ENCODE results near the gene PDCD6IP. TPM values are rescaled to one million over a fixed set of nuclear protein-coding genes. Genes with fewer than 3 reads are reported as not detected.
"Not testable (repeated sequence)": the region's sequence is repeated elsewhere in the genome, so short reads cannot be mapped to it uniquely, and the experiment has no call there.

Gene PDCD6IP, protein sequence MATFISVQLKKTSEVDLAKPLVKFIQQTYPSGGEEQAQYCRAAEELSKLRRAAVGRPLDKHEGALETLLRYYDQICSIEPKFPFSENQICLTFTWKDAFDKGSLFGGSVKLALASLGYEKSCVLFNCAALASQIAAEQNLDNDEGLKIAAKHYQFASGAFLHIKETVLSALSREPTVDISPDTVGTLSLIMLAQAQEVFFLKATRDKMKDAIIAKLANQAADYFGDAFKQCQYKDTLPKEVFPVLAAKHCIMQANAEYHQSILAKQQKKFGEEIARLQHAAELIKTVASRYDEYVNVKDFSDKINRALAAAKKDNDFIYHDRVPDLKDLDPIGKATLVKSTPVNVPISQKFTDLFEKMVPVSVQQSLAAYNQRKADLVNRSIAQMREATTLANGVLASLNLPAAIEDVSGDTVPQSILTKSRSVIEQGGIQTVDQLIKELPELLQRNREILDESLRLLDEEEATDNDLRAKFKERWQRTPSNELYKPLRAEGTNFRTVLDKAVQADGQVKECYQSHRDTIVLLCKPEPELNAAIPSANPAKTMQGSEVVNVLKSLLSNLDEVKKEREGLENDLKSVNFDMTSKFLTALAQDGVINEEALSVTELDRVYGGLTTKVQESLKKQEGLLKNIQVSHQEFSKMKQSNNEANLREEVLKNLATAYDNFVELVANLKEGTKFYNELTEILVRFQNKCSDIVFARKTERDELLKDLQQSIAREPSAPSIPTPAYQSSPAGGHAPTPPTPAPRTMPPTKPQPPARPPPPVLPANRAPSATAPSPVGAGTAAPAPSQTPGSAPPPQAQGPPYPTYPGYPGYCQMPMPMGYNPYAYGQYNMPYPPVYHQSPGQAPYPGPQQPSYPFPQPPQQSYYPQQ
- total RNA-seq, result 271 TPM

DNA sequence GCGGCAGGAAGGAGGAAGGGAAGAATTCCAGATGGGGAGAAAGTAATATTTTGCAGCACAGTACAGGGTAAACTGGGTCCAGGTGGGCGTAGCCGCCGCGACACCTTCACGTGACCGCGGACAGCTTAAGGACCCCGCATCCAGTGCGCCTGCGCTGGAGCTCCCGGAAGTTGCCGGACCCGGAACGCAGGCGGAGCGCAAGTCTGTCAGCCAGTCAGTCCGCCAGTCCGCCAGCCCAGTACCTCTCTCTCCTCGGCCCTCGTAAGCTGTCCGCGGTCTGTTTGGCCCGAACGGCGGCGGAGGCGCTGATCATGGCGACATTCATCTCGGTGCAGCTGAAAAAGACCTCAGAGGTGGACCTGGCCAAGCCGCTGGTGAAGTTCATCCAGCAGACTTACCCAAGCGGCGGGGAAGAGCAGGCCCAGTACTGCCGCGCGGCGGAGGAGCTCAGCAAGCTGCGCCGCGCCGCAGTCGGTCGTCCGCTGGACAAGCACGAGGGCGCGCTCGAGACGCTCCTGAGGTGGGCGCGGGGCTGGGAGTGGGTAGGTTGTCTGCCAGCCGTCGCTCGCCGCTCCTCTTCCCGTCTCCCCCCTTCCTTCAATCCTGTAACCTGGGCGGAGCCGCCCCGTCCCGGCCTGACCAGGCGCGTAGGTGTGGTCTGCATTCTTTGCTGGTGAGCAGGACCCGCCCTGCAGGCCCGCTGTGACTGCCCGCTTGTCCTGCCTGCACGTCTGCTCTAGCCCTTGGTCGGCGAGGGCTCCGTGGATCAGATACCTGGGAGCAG lies at the start of gene PDCD6IP:
TSS of gene PDCD6IP (plus strand) at position 213 of the 784 bp plus-strand sequence. CDS start at position 312, 99 bp downstream.
- DNase-seq, result peak; percentile 96

DNA sequence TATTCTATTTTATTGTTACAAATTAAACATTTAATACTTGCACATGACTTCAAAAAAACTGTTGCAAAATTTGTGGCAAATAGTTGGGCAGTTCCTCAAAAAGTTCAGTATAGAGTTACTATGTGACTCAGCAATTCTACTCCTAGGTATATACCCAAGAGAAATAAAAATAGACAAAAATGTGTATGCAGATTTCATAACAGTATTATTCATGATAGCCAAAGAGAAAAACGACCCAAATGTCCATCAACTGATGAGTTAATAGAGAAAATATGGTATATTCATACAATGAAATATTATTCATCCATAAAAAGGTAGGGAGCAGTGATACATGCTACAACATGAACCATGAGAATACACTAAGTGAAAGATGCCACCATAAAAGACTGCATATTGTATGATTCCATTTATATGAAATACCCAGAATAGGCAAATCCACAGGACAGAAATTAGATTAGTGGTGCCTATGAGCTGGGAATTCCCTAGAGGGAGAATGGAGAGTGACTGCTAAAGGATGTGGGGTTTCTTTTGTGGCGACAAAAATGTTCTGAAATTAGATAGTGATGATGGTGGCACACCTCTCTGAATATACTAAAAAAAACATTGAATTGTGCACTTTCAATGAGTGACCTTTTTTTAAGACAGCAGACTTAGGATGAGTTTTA lies 48.8 kb upstream of the PDCD6IP start:
- no peak for DNase-seq

DNA sequence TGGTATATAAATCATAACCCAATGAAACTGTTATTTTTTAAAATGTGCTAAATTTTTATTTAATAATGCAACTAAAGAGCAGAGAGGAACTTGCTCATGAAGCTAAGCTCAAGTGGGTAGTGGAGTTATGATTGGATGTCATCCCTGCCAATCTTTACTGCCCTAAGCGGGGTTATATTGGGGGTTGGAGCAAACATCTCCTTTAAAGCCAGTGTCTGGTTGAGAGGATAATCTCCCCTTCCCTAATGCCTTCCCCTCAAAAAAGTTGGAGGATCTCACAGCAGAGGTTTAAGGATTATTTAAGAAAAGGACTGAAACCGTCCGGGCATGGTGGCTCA lies 48.2 kb upstream of the PDCD6IP start:
- no peak for DNase-seq

DNA sequence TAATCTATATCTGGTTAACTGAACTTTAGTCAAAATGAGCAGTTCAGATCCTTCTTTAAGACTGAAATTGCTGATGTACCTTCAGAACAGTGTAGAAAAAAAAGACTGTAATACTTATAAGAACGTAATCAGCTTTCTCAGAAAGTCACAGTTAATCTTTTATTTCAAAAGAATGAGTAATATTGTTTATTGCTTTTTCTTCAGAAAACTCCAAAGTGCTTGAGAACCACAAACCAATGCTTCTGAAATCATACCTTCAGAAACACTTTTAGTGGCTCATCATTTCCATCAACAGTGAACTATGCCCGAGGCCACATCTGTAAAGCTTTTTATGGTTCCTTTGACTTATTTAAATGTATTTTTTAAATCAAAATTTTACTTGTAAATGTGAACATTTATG lies 47.1 kb upstream of the PDCD6IP start:
- no peak for DNase-seq

DNA sequence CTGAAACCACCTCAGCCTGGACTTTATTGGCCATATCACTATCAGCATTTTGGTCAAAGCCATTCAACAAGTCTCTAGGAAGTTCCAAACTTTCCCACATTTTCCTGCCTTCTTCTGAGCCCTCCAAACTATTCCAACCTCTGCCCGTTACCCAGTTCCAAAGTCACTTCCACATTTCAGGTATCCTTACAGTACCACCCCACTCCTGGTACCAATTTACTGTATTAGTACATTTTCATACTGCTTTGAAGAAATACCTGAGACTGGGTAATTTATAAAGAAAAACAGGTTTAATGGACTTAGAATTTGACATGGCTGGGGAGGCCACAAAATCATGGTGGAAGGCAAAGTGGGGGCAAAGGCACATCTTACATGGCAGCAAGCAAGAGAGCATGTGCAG lies 44.0 kb upstream of the PDCD6IP start:
- DNase-seq, result not testable (repeated sequence)

DNA sequence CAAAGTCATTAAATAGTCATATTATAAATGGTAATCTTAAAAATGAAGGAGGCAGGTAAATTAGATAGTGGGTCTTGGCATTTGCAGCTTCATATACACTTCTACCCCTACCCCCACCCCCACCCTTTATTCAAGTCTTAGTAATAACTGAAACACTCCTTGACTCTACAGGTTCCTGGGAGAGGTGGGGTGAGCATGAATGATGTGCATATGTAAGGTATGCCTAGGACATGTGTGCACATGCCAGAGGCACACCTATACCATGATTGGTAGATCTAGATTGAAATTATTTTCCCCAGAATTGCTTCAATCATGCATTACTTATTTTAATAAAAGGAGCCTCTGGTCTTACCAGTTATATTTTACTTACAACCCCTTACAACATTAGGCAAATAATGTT lies 40.1 kb upstream of the PDCD6IP start:
- DNase-seq, result no peak

DNA sequence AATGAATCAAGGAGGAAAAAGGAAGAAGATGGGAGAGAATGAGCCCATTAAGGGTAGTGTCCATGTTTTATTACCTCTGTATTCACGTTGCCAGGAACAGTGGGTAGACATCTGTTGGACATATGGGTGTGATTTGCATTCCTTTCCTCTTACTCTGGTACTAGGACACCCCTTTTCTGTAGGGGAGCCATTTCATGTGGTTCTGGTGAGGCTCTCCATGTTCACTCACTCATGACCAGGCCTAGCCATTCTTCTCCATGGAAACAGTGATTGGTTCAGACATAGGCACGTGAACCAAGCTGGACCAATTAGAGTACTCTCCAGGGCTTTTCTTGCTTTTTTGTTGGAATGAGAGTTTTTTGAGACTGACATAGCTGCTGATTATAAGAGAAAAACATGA lies 39.6 kb upstream of the PDCD6IP start:
- no peak for DNase-seq

DNA sequence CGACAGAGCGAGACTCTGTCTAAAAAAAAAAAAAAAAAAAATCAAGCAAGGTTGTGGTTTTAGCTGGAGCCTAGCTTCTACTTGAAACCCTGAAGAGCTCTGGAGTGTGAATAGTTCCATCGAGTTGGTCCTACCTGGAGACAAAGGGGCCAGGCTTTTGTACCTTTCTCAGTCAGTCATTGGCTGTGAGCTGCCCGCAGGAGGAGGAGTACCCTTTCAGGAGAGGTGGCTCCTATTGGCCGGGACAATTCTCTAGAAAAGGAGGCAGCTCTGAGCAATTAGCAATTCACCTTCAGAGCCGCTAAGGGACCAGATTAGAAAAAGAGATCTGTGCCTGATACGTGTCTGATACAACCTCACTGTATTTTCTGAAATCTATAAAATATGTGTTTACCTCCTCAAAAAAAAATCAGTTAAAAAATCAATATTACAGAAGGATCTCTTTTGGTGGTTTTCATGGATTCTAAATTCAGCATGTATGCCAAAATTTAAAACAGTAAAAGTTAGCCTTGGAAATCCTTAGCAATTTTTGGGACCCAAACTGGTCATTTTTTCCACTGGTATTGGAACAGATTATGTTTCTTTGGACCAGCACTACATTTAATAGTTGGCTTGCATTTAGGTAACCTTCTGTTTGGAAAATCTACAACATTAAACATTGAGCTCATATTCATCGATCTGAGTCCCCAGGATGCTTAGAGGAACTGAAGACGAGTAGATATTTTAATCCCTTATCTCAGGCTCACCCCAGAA lies 29.7 kb upstream of the PDCD6IP start:
- no peak for DNase-seq

DNA sequence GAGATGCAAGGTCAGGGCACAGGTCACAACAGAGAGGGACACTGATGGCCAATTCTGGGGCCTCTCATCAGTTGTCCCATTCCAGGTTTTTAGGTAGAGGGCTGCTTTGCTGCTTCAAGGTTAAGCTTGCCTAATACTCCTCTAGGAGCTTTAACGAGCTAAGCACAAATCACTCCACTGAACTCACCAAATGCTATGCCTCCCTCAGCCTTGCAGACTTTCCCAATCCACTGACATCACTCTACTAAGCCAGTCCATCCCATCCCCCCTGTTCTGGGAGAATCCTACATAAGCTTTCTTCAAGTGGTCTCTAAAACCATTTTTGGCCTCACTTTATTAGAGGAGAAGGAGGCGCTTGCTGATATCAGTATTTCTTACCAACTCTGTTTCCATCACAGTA lies 24.8 kb upstream of the PDCD6IP start:
- DNase-seq, result no peak

DNA sequence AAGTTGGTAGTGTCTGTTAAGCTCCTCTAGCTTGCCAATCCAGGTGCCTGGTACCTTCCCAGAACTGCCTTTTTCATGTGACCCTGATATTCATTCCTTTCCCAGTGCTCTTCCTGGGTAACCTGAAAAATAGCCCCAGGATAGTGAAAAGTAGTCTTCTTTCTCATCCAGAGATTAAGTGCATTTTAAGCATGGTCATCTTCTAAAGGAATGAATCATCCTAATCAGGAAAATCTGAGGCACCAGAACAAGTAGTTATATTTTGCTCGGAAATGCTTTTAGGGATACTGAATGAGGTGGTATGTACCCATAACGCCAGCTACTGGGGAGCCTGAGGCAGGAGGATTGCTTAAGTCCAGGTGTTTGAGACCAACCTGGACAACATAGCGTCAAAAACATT lies 23.1 kb upstream of the PDCD6IP start:
- DNase-seq, result no peak

DNA sequence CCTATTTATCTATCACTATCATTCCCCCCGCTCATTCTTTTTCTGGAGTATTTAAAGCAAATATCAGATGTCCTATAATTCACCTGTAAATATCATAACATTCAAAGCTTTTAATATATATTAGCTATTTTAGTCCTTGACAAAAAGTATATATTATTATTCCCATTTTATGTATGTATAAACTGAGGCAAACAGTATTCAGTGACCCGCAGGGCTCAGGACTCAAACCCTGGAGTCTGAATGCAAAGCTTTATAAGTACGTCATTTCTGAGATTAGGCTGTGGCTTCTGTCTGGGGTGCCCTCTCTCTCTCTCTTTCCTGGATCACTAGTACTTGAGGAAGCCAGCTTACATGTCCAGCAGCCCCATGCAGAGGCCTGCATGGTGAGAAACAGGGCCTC lies 20.4 kb upstream of the PDCD6IP start:
- DNase-seq, result no peak

DNA sequence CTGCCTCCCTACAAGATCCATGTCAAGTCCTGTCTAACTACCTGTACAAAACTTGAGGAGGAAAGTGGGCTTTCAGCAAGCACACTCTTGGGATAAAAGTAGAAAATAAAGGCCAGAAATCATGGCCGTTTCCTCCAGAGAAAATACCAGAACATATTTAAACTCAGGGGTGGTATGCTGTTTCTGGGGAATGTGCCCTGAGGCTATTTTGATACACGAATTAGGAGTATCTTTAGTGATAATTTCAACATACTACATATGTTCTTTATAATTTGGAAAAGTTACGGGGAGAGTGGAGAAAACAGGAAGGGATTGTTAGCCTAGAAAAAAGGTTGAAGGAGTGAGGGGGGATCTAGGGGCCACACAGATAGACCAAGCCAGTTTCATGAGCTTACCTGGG lies 18.7 kb upstream of the PDCD6IP start:
- DNase-seq, result no peak

DNA sequence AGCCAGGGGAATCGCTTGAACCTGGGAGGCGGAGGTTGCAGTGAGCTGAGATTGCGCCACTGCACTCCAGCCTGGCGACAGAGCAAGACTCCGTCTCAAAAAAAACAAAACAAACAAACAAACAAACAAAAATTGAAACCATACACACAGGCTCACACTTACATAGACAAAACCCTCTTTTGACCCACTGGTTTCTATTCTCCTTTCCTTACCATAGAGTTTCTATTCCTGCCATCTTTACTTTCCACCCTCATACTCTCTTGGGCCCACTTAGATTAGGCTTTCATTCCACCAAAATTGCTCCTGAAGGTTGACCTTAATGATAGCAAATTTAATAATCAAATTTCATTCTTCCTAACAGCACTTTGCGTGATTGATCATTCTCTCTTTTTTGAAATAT lies 17.0 kb upstream of the PDCD6IP start:
- DNase-seq, result not testable (repeated sequence)

DNA sequence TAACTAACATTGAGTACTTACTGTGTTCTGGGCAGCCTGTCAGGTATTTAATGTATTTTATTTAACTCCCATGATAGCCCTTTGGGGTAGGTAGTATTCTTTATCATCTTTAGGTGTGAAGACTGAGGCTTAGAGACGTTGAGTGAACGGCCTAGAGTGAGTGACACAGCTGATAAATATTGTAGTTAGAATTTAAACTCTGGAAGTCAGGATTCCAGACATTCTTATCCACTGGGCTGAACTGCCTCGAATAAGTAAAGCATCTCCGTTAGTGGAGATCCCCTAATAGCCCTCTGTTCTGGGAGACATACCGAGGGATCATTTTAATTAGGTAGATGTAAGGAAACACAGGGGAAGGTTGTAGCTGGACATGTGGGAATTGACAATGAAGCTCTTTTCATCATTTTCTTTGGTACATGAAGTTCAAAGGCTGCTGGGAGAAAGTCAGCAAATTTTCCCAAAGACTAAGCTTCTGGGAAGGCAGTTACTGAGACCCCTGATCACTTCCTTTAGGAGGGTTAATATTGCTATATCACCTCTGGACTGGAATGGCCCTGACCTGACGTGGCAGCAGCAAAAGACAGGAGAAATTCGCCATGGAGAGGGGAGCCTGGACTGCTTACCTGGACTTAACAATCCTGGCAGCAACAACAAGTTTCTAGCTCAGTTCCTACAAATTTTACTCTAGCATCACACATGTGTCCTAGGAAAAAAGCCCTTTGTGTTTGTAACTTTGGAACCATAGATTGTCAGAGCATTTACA lies 11.7 kb upstream of the PDCD6IP start:
- no peak for DNase-seq

DNA sequence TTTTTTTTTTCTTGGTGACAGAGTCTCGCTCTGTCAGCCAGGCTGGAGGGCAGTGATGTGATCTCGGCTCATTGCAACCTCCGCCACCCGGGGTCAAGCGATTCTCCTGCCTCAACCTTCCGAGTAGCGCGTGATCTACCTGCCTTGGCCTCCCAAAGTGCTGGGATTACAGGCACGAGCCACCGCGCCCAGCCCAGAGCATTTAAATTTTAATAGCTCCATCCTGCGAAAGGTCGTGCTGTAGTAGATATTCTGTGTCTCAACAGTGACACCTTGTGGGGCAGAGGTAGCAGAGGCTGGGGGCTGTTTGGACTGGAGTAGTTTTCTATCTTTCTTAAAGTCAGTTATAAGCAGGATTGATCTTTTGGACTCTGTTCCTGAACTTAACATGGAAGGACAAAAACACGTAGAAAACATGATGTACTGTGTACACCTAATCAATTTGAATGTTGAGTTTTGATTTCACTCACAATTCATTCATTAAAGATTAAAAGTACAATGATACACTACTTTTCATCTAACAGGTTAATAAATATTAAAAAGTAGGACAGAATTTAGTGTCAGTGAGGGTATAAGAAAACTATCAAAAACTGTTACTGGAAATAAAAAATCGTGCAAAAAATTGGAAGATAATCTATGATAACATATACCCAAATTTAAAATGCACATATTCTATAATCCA lies 11.0 kb upstream of the PDCD6IP start:
- DNase-seq, result peak; percentile 81

DNA sequence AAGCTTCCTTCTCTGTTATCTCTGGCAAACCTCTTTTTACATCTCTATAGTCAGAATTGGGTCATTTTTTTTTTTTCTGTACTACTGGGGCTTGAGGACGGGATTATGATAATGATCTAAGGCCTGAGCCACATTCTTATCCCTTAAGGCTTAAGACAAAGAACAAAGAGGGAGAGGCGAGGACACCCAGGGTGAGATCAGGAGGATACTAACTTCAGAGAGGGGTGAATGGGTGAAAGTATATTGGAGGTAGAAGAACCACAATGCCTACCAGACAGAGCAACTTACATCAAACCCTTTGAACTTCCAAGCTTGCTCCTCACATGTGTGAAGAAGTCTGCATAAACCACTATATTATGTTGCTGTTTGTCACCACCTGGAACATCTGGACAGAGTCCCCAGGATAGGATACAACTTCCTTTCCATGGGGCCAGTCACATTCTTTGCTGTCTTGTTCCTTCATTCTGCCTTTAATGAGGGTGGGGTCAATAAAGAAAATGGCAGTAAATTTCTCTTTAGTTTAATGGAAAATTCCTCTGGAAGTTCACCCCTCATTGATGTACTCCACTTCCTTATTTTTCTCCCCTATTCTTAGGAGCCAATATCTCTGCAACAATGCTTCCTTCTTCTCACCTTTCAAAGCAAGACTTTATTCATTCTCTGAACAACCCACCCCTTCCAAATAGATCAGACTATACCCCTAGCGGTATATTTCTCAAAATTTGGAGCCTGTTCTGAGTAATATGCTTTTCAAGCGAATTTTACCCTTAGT lies 9.1 kb upstream of the PDCD6IP start:
- DNase-seq, result no peak

DNA sequence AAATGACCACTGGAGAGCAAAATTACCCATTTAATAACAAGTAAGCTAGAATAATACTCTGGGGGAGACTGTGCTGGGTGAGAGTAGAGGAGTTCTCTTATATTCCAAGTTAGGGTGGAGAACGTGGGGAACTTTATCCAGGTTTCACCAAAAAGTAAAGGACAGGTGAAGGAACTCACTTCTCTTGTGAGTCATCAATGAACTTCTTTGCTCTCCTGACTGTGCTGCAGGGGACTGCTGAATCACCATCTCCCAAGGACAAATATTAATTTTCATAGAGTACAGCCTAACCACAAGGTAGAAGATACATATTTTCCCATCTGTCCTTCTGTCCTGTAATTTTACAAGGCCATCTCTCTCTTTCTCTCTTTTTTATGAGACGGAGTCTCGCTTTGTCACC lies 8.3 kb upstream of the PDCD6IP start:
- no peak for DNase-seq

DNA sequence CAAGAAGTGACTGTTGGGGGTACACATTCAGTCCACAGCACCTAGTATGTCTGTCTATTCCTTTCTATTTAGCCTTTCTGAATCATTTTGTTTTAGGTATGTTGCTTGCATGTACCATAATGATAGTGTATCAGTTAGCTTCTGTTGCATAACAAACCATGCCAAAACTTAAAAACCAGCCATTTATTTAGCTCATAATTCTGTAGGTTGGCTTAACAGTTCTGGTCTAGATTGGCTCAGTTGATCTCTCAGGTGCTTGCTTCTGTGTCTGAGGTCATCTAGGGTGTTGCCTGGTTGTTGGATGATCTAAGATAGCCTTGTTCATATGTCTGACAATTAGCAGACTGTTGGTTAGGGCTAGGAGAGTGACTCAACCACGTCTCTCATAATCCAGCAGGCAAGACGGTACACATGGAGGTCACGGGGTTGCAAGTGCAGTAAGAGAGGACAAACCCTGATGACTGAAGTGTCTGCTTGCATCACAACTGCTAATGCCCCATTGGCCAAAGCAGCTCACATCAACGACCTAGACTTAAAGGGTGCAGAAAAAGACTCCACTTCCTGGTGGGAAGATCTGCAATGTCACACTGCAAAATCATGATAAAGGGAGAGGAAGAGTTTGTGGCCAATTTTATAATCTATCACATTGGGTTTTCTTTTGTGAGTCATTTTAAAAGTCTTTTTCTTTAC lies 6.8 kb upstream of the PDCD6IP start:
- no peak for DNase-seq

Data from tongue (tissue), 2 donors.